IMR-90 (cell line): ENCODE measurements around the gene OSBPL6. TPM values are rescaled to one million over a fixed set of nuclear protein-coding genes. Genes with fewer than 3 reads are reported as not detected.

Experiments used
- ATAC-seq: fragments of 200-7000 bp; cut with Tn5 transposase; 2 replicates; pipeline ENCODE4 v1.9.1; 2020; ENCODE audit warnings: low read depth, mild to moderate bottlenecking, moderate library complexity
- BruUV-seq: library from RNA; stranded (reverse); fragments of 400-500 nt; replicated peaks from 2 replicates; lab custom pipeline; 2021; lab: Mats Ljungman, UMichigan
- CTCF ChIA-PET: fragments of 300-600 bp; formaldehyde crosslinking; extraction: SDS; loops from one replicate; lab custom pipeline; 2021; ENCODE audit warnings: antibody characterized with exemption; lab: Yijun Ruan, JAX
- POLR2A ChIA-PET: fragments of 300-600 bp; sonication (Branson Sonifier 250); formaldehyde crosslinking; loops from one replicate; lab custom pipeline; 2022; ENCODE audit warnings: antibody characterized with exemption; ENCODE audit not compliant: unreplicated experiment; lab: Charles Lee
- DNase-seq: peaks from one replicate; pipeline ENCODE4 v3.0.0; 2013
- H2AFZ ChIP-seq: replicated peaks from 2 replicates; pipeline ENCODE3; 2013; ENCODE audit warnings: low read length, mild to moderate bottlenecking; ENCODE audit not compliant: poor library complexity
- H2AK5ac ChIP-seq: 2 replicates; pipeline ENCODE4 v1.6.1; 2013; ENCODE audit warnings: low read depth, low read length, inconsistent platforms
- H2AK9ac ChIP-seq: replicated peaks from 2 replicates; pipeline ENCODE3; 2013; ENCODE audit warnings: mild to moderate bottlenecking, low read depth, low read length, moderate library complexity; ENCODE audit not compliant: poor library complexity
- H2BK120ac ChIP-seq: 2 replicates; pipeline ENCODE4 v1.6.1; 2013; ENCODE audit warnings: low read depth, low read length, inconsistent platforms
- H2BK15ac ChIP-seq: 3 replicates; pipeline ENCODE4 v1.6.1; 2013; ENCODE audit warnings: low read depth, low read length, inconsistent platforms
- H2BK20ac ChIP-seq: 2 replicates; pipeline ENCODE4 v1.6.1; 2013; ENCODE audit warnings: low read depth, mild to moderate bottlenecking, inconsistent platforms, low read length, moderate library complexity
- H2BK5ac ChIP-seq: 2 replicates; pipeline ENCODE4 v1.6.1; 2013; ENCODE audit warnings: mild to moderate bottlenecking, low read depth, low read length, inconsistent platforms; ENCODE audit not compliant: poor library complexity, severe bottlenecking
- H3K14ac ChIP-seq: replicated peaks from 2 replicates; pipeline ENCODE4 v1.6.1; 2013; ENCODE audit warnings: low read depth, low read length, inconsistent platforms
- H3K18ac ChIP-seq: 2 replicates; pipeline ENCODE4 v1.6.1; 2013; ENCODE audit warnings: low read depth, low read length, control low read depth
- H3K23ac ChIP-seq: 2 replicates; pipeline ENCODE4 v1.6.1; 2013; ENCODE audit warnings: low read depth, low read length, inconsistent platforms
- H3K27ac ChIP-seq: 2 replicates; pipeline ENCODE4 v1.5.1; 2013; ENCODE audit warnings: mild to moderate bottlenecking, control low read depth, low read length; ENCODE audit not compliant: insufficient read depth
- H3K27me3 ChIP-seq: 2 replicates; pipeline ENCODE4 v1.6.1; 2013; ENCODE audit warnings: low read length; ENCODE audit not compliant: control insufficient read depth, insufficient read depth
- H3K36me3 ChIP-seq: 2 replicates; pipeline ENCODE4 v1.6.1; 2013; ENCODE audit warnings: low read length, mixed read lengths; ENCODE audit not compliant: control insufficient read depth, insufficient read depth
- H3K4ac ChIP-seq: 2 replicates; pipeline ENCODE4 v1.6.1; 2013; ENCODE audit warnings: low read depth, low read length, inconsistent platforms
- H3K4me1 ChIP-seq: 2 replicates; pipeline ENCODE4 v1.6.1; 2013; ENCODE audit warnings: low read length, mixed read lengths; ENCODE audit not compliant: control insufficient read depth, insufficient read depth
- H3K4me2 ChIP-seq: 2 replicates; pipeline ENCODE4 v1.6.1; 2013; ENCODE audit warnings: low read depth, mild to moderate bottlenecking, control low read depth, low read length, moderate library complexity
- H3K4me3 ChIP-seq: 2 replicates; pipeline ENCODE4 v1.5.1; 2013; ENCODE audit warnings: low read depth, mild to moderate bottlenecking, control low read depth, low read length, moderate library complexity; ENCODE audit not compliant: insufficient read depth
- H3K56ac ChIP-seq: 2 replicates; pipeline ENCODE4 v1.6.1; 2013; ENCODE audit warnings: low read length, inconsistent platforms; ENCODE audit not compliant: insufficient read depth; ENCODE audit errors: extremely low read depth
- H3K79me1 ChIP-seq, 2 experiments: 2 replicates each; pipeline ENCODE4 v1.6.1; 2013; ENCODE audit warnings: low read length in 2 of 2, inconsistent platforms in 1 of 2, low read depth in 1 of 2
- H3K9ac ChIP-seq: 2 replicates; pipeline ENCODE4 v1.6.1; 2013; ENCODE audit warnings: low read depth, low read length, control low read depth
- H3K9me1 ChIP-seq: 2 replicates; pipeline ENCODE4 v1.6.1; 2013; ENCODE audit warnings: low read length, inconsistent platforms; ENCODE audit not compliant: insufficient read depth
- H3K9me3 ChIP-seq: 2 replicates; pipeline ENCODE4 v1.6.1; 2013; ENCODE audit warnings: low read length; ENCODE audit not compliant: control insufficient read depth, insufficient read depth
- H4K20me1 ChIP-seq: 2 replicates; pipeline ENCODE4 v1.6.1; 2013; ENCODE audit warnings: low read length, inconsistent platforms; ENCODE audit not compliant: insufficient read depth
- H4K5ac ChIP-seq: 2 replicates; pipeline ENCODE4 v1.6.1; 2013; ENCODE audit warnings: mild to moderate bottlenecking, low read depth, low read length, control low read depth
- H4K8ac ChIP-seq, 2 experiments: 2 replicates each; pipeline ENCODE4 v1.6.1; 2013; ENCODE audit warnings: low read depth in 2 of 2, low read length in 2 of 2, control low read depth in 1 of 2, inconsistent platforms in 1 of 2
- H4K91ac ChIP-seq: 2 replicates; pipeline ENCODE4 v1.6.1; 2013; ENCODE audit warnings: low read depth, low read length, inconsistent platforms; ENCODE audit not compliant: insufficient read depth
- BHLHE40 ChIP-seq: fragments of 150-350 bp; IDR thresholded peaks from 2 replicates; pipeline ENCODE4 v1.6.1; 2016; ENCODE audit warnings: mild to moderate bottlenecking, low read depth, low read length
- CEBPB ChIP-seq: IDR thresholded peaks from 2 replicates; pipeline ENCODE4 v1.6.1; 2012; ENCODE audit warnings: low read depth, low read length, improper control_type of control experiment
- CHD1 ChIP-seq: IDR thresholded peaks from 2 replicates; pipeline ENCODE4 v1.6.1; 2012; ENCODE audit warnings: low read depth, low read length, improper control_type of control experiment
- FOS ChIP-seq: fragments of 150-350 bp; IDR thresholded peaks from 2 replicates; pipeline ENCODE4 v1.6.1; 2016; ENCODE audit warnings: low read depth, low read length
- MAFK ChIP-seq: IDR thresholded peaks from 2 replicates; pipeline ENCODE4 v1.6.1; 2012; ENCODE audit warnings: low read depth, low read length, improper control_type of control experiment
- MAZ ChIP-seq: IDR thresholded peaks from 2 replicates; pipeline ENCODE4 v1.6.1; 2012; ENCODE audit warnings: low read depth, mild to moderate bottlenecking, low read length, improper control_type of control experiment, moderate library complexity, borderline replicate concordance
- MXI1 ChIP-seq: IDR thresholded peaks from 2 replicates; pipeline ENCODE4 v1.6.1; 2012; ENCODE audit warnings: low read depth, mild to moderate bottlenecking, low read length, moderate library complexity, borderline replicate concordance
- NFE2L2 ChIP-seq: fragments of 150-350 bp; IDR thresholded peaks from 2 replicates; pipeline ENCODE4 v1.6.1; 2016; ENCODE audit warnings: low read depth, mild to moderate bottlenecking, low read length
- POLR2A ChIP-seq: IDR thresholded peaks from 2 replicates; pipeline ENCODE4 v1.6.1; 2012; ENCODE audit warnings: mild to moderate bottlenecking, low read depth, low read length
- RAD21 ChIP-seq: IDR thresholded peaks from 2 replicates; pipeline ENCODE4 v1.6.1; 2012; ENCODE audit warnings: low read length, improper control_type of control experiment
- RCOR1 ChIP-seq: IDR thresholded peaks from 2 replicates; pipeline ENCODE4 v1.6.1; 2012; ENCODE audit warnings: mild to moderate bottlenecking, low read length, improper control_type of control experiment; ENCODE audit not compliant: insufficient replicate concordance
- RFX5 ChIP-seq: IDR thresholded peaks from 2 replicates; pipeline ENCODE4 v1.8.0; 2012; ENCODE audit warnings: low read depth, mild to moderate bottlenecking, low read length, moderate library complexity
- SMC3 ChIP-seq: fragments of 150-350 bp; IDR thresholded peaks from 2 replicates; pipeline ENCODE4 v1.6.1; 2016; ENCODE audit warnings: low read depth, mild to moderate bottlenecking, antibody characterized with exemption, low read length, moderate library complexity
- WGBS, 2 experiments: methylation state at CpG; one replicate each; pipeline versions ENCODE4 v1.1.5 to v1.1.7; 2013; ENCODE audit warnings: missing lambda C conversion rate in 2 of 2; ENCODE audit not compliant: insufficient read length in 1 of 2; ENCODE audit errors: extremely low coverage in 2 of 2; 5-methylcytosine and 5-hydroxymethylcytosine counted together
- dilution Hi-C: fragments of 300-500 bp; cut with HindIII; formaldehyde crosslinking; loops from one replicate; pipeline ENCODE4 v1.14.3; 2018; ENCODE audit warnings: low sequenced_read_pairs; ENCODE audit not compliant: unreplicated experiment
- in situ Hi-C: fragments of 300-500 bp; cut with MboI; formaldehyde crosslinking; loops from 3 replicates; pipeline ENCODE4 v1.14.3; 2019; ENCODE audit warnings: low sequenced_read_pairs, inconsistent platforms, mixed read lengths
- intact Hi-C: fragments of 100-400 bp; cut with micrococcal nuclease; formaldehyde crosslinking; loops from 2 replicates; pipeline ENCODE4 v1.10.0; 2022
- polyA plus RNA-seq, 3 experiments: library from polyadenylated mRNA; depleted of rRNA; stranded (reverse); fragments of >200 nt; gene quantifications; 2 replicates each; pipeline ENCODE4 v1.2.3, GENCODE V29; 2012; ENCODE audit warnings: low replicate concordance in 1 of 3
- total RNA-seq: library from RNA; depleted of rRNA; stranded (reverse); fragments of >200 nt; gene quantifications from 2 replicates; pipeline ENCODE4 v1.2.3, GENCODE V29; 2012
- TF ChIP-seq, protein P1 (sequence below): conservative IDR thresholded peaks from 2 replicates; pipeline ENCODE4 v1.5.1; 2012; ENCODE audit warnings: mild to moderate bottlenecking, low read depth, low read length, improper control_type of control experiment
- TF ChIP-seq, protein P2 (sequence below): fragments of 150-350 bp; IDR thresholded peaks from 2 replicates; pipeline ENCODE4 v1.6.1; 2016; ENCODE audit warnings: low read depth, mild to moderate bottlenecking, low read length, moderate library complexity, borderline replicate concordance
- TF ChIP-seq, protein P3 (sequence below): fragments of 150-350 bp; IDR thresholded peaks from 2 replicates; pipeline ENCODE4 v1.6.1; 2017; ENCODE audit warnings: mild to moderate bottlenecking, antibody characterized with exemption, low read length, low read depth

The OSBPL6 gene
- total and polyA plus RNA-seq, 2 of the 4 experiments (the other 2 are of a cell fraction), result 3.2 to 3.7 TPM

DNA sequence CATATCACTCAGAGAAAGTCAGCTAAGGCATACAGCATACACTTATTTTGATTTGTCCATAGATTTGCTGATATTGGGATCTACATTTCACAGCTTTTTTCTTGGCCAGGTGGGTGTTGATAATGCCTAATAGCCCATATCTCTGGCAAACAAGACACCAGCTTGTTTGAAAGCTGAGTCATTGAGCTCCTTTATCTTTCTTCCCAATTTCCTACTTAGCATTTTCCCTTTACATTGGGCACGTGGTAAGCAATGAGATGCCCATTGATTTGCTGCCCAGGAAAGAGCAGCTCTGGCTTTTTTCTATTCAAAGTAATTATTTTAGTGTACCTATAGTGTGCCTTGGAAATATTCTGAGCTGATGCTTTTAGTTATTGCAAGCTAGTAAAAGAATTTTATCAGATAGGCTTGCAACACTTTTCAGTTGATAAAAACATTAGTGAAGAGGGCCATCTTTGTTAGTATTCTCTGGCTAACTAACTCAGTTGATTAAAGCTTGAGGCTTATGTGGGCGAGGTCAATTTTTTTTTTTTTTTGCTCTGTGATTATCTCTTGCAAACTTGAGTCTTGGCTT is 79.6 kb downstream of the OSBPL6 start:
- H3K27me3 ChIP-seq, result no peaks in the 10 kb centered on the region
- no peak overlapping the region for H3K14ac ChIP-seq
- no peak overlapping the region for H2AFZ ChIP-seq
- intact Hi-C loops (no loop called here), dilution Hi-C loops (no loop called here), in situ Hi-C loops (no loop called here)
- H4K91ac ChIP-seq, result no peak overlapping the region
- no CpG with 5 or more reads among the region's 2 CpGs for WGBS, 2 experiments
- ATAC-seq (no peak), DNase-seq (no peak)
- peaks cover 5% of the 10 kb centered on the region; the same call in 1 of the 2 replicates for H3K9me1 ChIP-seq
- no peak overlapping the region for H4K8ac ChIP-seq
- no peak overlapping the region for H3K27ac ChIP-seq
- H3K23ac ChIP-seq, result 0 out of 2 replicates have a peak overlapping the region, but pooled peaks have one; percentile 15
- H3K18ac ChIP-seq, result no peak overlapping the region
- H2BK15ac ChIP-seq, result no peak overlapping the region
- H2AK5ac ChIP-seq, result no peak overlapping the region
- H3K9ac ChIP-seq, result no peak overlapping the region
- CTCF ChIA-PET, result interaction anchor here (0.7 to 0.9 kb wide), 2 partner anchors 13 to 72 kb away, joined by 3 to 4 read pairs; no protein-coding TSS in a partner anchor
- no peak overlapping the region for H3K4ac ChIP-seq
- no peak overlapping the region for H2AK9ac ChIP-seq
- no peak overlapping the region for H2BK20ac ChIP-seq
- no peak overlapping the region for H2BK5ac ChIP-seq
- no peaks in the 10 kb centered on the region for H4K20me1 ChIP-seq
- TF ChIP-seq, protein P1, sequence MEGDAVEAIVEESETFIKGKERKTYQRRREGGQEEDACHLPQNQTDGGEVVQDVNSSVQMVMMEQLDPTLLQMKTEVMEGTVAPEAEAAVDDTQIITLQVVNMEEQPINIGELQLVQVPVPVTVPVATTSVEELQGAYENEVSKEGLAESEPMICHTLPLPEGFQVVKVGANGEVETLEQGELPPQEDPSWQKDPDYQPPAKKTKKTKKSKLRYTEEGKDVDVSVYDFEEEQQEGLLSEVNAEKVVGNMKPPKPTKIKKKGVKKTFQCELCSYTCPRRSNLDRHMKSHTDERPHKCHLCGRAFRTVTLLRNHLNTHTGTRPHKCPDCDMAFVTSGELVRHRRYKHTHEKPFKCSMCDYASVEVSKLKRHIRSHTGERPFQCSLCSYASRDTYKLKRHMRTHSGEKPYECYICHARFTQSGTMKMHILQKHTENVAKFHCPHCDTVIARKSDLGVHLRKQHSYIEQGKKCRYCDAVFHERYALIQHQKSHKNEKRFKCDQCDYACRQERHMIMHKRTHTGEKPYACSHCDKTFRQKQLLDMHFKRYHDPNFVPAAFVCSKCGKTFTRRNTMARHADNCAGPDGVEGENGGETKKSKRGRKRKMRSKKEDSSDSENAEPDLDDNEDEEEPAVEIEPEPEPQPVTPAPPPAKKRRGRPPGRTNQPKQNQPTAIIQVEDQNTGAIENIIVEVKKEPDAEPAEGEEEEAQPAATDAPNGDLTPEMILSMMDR, result no peak
- TF ChIP-seq POLR2A, result no peak
- TF ChIP-seq RAD21, result no peak
- no peak for TF ChIP-seq CHD1
- TF ChIP-seq, protein P2, sequence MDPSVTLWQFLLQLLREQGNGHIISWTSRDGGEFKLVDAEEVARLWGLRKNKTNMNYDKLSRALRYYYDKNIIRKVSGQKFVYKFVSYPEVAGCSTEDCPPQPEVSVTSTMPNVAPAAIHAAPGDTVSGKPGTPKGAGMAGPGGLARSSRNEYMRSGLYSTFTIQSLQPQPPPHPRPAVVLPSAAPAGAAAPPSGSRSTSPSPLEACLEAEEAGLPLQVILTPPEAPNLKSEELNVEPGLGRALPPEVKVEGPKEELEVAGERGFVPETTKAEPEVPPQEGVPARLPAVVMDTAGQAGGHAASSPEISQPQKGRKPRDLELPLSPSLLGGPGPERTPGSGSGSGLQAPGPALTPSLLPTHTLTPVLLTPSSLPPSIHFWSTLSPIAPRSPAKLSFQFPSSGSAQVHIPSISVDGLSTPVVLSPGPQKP, result no peak
- no peak for TF ChIP-seq SMC3
- no peak for TF ChIP-seq MXI1
- TF ChIP-seq FOS, result no peak
- TF ChIP-seq CEBPB, result no peak
- TF ChIP-seq MAZ, result no peak
- no peak for TF ChIP-seq RFX5
- TF ChIP-seq, protein P3, sequence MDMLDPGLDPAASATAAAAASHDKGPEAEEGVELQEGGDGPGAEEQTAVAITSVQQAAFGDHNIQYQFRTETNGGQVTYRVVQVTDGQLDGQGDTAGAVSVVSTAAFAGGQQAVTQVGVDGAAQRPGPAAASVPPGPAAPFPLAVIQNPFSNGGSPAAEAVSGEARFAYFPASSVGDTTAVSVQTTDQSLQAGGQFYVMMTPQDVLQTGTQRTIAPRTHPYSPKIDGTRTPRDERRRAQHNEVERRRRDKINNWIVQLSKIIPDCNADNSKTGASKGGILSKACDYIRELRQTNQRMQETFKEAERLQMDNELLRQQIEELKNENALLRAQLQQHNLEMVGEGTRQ, result no peak
- TF ChIP-seq RCOR1, result no peak
- no peak for TF ChIP-seq NFE2L2
- TF ChIP-seq MAFK, result no peak
- no peak for TF ChIP-seq BHLHE40
- no peak overlapping the region for H4K5ac ChIP-seq
- no peak overlapping the region for H3K56ac ChIP-seq
- H3K9me3 ChIP-seq, result no peaks in the 10 kb centered on the region
- H3K36me3 ChIP-seq, result no peaks in the 10 kb centered on the region
- no peak overlapping the region for H3K4me3 ChIP-seq
- no TSS peak for BruUV-seq
- no peak overlapping the region for H2BK120ac ChIP-seq
- no peaks in the 10 kb centered on the region for H3K4me1 ChIP-seq
- H3K4me2 ChIP-seq, result no peak overlapping the region
- peaks cover 0 to 2% of the 10 kb centered on the region in 2 experiments; a peak in 1 of 4 replicates for H3K79me1 ChIP-seq
- POLR2A ChIA-PET, result no interaction called here
